Fibroblast of the aortic adventitia (primary cell): Measurements from ENCODE around the gene SCART1. TPM values are rescaled to one million over a fixed set of nuclear protein-coding genes. Genes with fewer than 3 reads are reported as not detected.

Experiments used
- DNase-seq: peaks from one replicate; pipeline ENCODE4 v3.0.0-alpha.2; 2010; ENCODE audit warnings: low read depth
- H3K4me3 ChIP-seq: 2 replicates; pipeline ENCODE4 v1.5.1; 2011; ENCODE audit warnings: low read depth, mild to moderate bottlenecking, control low read depth, low read length, moderate library complexity
- total RNA-seq: library from RNA; depleted of rRNA; stranded (reverse); fragments of >200 nt; gene quantifications from 2 replicates; pipeline ENCODE4 v1.2.3, GENCODE V29; 2012; ENCODE audit warnings: low replicate concordance
- TF ChIP-seq, protein P1 (sequence below): IDR thresholded peaks from 2 replicates; pipeline ENCODE4 v1.5.1; 2011; ENCODE audit warnings: mild to moderate bottlenecking, low read length, control low read depth, inconsistent platforms; ENCODE audit not compliant: insufficient read depth

The SCART1 gene
- total RNA-seq, 1 donor = 1.6 TPM

DNA sequence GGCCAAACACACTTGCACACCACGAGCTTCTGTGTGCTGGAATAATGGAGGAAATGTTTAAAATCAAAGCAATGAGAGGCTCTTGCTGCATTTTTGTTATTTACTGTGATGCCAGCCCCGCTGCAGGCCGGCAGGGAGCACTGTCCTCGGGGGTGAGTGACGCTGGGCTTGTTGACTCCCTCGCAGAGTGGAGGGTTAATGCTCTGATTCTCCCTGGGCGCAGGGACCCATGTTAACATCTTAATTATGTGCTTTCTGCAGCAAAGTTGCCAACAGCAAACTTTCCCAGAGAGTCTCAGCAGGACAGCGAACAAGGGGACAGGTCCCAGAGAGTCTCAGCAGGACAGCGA is 22.9 kb downstream of the SCART1 start:
- H3K4me3 ChIP-seq = no peak overlapping the region
- no peak for DNase-seq
- TF ChIP-seq, protein P1, sequence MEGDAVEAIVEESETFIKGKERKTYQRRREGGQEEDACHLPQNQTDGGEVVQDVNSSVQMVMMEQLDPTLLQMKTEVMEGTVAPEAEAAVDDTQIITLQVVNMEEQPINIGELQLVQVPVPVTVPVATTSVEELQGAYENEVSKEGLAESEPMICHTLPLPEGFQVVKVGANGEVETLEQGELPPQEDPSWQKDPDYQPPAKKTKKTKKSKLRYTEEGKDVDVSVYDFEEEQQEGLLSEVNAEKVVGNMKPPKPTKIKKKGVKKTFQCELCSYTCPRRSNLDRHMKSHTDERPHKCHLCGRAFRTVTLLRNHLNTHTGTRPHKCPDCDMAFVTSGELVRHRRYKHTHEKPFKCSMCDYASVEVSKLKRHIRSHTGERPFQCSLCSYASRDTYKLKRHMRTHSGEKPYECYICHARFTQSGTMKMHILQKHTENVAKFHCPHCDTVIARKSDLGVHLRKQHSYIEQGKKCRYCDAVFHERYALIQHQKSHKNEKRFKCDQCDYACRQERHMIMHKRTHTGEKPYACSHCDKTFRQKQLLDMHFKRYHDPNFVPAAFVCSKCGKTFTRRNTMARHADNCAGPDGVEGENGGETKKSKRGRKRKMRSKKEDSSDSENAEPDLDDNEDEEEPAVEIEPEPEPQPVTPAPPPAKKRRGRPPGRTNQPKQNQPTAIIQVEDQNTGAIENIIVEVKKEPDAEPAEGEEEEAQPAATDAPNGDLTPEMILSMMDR = no peak

DNA sequence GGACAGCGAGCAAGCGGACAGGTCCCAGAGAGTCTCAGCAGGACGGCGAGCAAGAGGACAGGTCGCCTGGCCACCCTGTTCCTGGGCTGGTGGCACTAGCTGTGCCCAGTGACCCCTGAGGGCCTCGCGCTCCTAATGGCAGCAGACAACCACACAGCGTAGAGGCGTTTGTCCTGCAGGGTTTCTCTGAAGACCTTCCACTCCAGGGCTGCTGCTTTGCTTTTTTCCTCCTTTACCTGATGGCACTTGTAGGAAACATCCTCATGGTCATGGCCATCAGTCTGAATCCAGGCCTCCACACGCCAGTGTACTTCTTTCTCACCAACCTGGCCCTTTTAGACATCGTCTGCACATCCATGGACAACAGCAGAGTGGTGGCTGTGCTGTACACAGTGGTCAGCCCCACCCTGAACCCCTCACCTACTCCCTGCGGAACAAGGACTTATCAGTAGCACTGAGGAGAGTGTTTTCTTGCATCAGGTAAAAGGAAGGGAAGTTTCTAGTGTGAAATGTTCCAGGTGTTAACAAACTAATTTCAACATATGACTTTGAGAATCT is 27.4 kb downstream of the SCART1 start:
- H3K4me3 ChIP-seq = no peak overlapping the region
- no peak for DNase-seq
- TF ChIP-seq, protein P1 = no peak

DNA sequence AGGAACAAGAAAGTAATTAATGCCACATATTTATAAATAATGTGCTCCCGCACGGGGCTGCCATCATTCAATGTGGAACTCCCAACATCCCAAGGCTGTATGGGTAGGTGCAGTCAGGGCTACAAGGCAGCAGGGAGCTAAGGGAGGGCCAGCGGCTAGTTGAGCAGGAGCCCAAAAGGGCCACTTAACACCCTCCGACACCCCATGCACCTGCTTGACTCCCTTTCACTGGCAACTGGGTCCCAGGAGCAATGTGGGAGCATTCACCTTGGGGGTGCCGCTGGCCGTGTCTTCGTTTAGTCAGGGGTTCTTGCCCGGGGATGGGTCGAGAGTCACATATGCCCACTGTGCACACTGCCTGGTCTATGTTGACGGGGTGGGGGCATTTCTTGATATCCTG is 27.9 kb downstream of the SCART1 start:
- TF ChIP-seq, protein P1 = no peak
- DNase-seq = no peak
- no peak overlapping the region for H3K4me3 ChIP-seq

DNA sequence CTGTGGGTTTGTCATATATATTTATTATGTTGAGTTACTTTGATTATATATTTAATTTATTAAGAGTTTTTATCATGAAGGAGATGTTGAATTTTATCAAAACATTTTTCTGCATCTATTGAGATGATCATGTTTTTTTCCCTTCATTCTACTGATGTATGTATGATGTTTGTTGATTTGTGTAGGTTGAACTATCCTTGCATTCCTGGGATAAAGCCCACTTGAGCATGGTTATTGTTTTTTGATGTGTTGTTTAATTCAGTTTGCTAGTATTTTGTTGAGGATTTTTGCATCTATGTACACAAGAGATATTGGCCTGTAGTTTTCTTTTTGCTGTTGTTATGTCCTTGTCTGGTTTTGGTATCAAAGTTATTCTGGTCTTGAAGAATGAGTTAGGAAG is 31.1 kb downstream of the SCART1 start:
- TF ChIP-seq, protein P1 = no peak
- no peak overlapping the region for H3K4me3 ChIP-seq
- DNase-seq = no peak

DNA sequence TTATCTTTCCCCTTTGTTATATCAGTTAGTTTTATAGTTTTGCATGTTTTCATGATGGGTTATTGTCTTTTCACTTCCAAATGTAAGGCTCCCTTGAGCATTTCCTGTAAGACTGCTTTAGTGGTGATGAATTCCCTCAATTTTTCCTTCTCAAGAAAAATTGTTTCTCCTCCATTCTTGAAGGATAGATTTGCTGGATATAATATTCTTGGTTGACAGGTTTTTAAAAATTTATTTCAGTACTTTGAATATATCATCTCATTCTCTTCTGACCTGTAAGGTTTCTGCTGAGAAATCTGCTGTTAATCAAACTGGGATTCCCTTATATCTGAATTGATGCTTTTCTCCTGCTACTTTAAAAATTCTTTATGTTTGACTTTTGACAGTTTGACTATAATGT is 33.3 kb downstream of the SCART1 start:
- H3K4me3 ChIP-seq = no peak overlapping the region
- DNase-seq = no peak
- TF ChIP-seq, protein P1 = no peak

DNA sequence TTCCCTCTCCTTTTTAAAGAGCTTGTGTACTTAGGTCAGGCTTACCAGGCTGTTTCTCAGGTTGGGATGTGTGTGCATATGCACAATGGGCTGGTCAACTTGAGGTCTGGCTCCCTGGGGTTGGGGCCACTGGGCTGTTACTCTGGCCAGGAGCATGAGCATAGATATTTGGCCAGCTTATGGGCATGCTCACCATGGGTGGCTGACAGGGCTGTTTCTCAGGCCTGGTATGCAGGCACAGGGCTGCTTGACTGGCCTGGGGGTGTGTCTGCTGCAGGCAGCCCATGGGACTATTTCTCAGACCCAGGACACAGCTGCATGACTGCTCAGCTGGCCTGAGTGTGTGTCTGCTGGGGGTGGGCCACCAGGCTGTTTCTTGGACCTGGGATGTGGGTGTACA is 34.6 kb downstream of the SCART1 start:
- TF ChIP-seq, protein P1 = no peak
- no peak overlapping the region for H3K4me3 ChIP-seq
- no peak for DNase-seq
